ENCODE results near the gene HAGHL. TPM values are rescaled to one million over a fixed set of nuclear protein-coding genes. Genes with fewer than 3 reads are reported as not detected.

HAGHL gene
- total RNA-seq, 2 experiments from 2014 or later = 22.9 to 24.4 TPM

GRCh38 chr16:729768-730665 lies 3.1 kb downstream of the HAGHL start:
- Mint-ChIP-seq H3K4me3 (peak overlapping the region; percentile 10), H3K27ac (no peak overlapping the region), H3K4me1 (peaks cover 3% of the 10 kb centered on the region), H3K27me3 (no peaks in the 10 kb centered on the region), H3K9me3 (no peaks in the 10 kb centered on the region), H3K36me3 (no peaks in the 10 kb centered on the region)
- DNase-seq = no peak

DNA sequence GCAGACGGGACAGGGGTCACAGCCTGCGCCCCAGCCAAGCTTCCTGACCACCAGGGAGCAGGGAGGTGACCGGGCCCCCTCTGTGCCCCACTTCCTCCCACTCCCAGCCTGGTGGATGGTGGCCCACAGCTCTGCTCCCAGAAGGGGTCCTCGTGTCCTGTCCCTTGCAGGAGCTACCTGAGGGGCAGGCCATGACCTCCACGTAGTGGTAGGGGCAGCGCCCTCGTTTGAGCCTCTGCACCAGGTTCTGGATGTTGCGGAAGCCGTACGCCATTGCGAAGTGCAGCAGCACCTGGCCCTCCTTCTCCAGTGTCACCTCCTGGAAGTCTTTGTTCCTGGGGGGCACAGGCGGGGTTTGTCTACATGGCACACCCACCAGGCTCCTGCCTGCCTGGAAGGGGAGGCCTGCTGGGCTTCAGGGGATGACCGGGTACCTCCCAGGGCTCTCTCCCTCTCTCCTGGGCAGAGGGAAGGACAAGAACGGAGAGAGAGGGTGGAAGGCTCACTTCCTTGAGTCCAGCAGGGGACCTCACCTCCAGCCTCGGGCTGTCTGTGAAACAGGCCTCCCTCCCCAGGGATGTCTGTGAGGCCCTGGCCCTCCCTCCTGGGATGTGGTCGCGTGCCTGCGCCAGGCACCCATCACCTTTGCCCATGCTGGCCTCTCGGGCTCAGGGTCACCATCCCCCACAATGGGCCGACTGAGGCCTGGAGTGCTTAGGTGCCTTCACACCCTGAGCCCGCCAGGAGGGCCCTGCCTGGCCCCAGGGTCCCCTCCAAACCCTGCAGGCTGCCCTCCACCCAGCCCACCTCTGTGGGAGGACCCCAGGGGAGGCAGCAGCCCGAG lies 4.0 kb downstream of the HAGHL start:
- Mint-ChIP-seq H3K9me3 (no peaks in the 10 kb centered on the region), H3K27ac (no peak overlapping the region), H3K27me3 (no peaks in the 10 kb centered on the region), H3K36me3 (no peaks in the 10 kb centered on the region), H3K4me1 (peaks cover 6% of the 10 kb centered on the region), H3K4me3 (no peak overlapping the region)
- DNase-seq = no peak

DNA sequence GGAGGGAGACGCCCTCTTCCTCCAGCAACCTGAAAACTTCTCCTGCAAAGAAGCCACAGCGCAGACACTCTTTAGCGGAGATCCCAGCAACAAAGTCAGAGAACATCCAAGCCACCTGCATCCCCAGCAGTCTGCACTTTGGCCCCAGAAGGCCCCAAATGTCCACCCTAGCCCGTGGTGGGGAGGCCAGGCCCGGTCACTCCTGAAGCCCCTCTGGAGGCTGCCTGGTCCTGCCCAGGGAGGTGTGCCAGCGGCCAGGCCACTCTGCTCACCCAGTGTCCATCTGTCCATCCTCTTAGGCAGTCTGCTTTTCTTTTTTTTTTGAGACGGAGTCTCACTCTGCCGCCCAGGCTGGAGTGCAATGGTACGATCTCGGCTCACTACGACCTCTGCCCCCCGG lies 5.4 kb downstream of the HAGHL start:
- Mint-ChIP-seq H3K4me3 (no peak overlapping the region), H3K27ac (no peak overlapping the region), H3K9me3 (no peaks in the 10 kb centered on the region), H3K36me3 (peaks cover 3% of the 10 kb centered on the region), H3K4me1 (peaks cover 7% of the 10 kb centered on the region), H3K27me3 (no peaks in the 10 kb centered on the region)
- no peak for DNase-seq

GRCh38 chr16:732936-733335 lies 6.0 kb downstream of the HAGHL start:
- Mint-ChIP-seq H3K4me1 (peaks cover 7% of the 10 kb centered on the region), H3K36me3 (peaks cover 3% of the 10 kb centered on the region), H3K27me3 (no peaks in the 10 kb centered on the region), H3K27ac (no peak overlapping the region), H3K4me3 (no peak overlapping the region), H3K9me3 (no peaks in the 10 kb centered on the region)
- DNase-seq = no peak

DNA sequence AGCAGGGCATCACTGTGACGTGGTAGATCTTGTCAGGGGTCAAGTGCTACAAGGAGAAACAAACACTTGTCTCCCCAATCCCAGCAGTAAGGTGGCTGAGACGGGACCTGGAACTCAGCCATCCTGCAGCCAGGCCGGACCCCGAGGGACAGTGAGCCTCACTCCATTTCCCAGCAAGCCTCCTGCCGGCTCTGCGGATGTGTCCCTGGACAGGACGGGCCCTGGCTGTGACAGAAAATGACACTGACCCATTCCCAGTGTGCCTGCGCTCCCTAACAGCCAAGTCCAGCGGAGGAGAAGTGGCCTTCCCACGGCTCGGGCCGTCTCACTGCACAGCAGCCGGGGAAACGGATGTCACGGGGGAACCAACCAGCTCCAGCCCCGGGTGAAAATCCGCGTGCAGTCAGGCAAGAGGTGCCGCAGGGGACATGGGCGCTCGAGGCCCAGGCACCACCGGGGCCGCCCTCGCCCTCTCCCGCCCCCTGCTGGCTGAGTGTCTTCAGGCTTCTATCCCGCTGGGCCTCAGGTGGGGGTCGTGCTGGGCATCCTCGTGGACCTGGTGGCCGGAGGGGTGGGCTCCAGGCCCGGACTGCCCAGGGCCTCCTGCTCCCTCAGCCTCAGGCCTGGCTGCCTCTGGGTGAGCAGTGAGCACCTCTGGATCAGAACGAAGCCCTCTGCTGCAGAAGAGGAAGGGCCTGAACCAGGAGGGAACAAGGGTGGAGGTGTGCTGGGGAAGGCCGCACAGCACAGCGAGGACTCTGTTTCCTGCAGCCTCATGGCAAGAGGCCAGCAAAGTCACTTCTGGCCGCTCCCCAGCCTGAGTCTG lies 6.7 kb downstream of the HAGHL start:
- no peak for DNase-seq
- Mint-ChIP-seq H3K4me3 (no peak overlapping the region), H3K27ac (no peak overlapping the region), H3K4me1 (peaks cover 7% of the 10 kb centered on the region), H3K9me3 (no peaks in the 10 kb centered on the region), H3K36me3 (peaks cover 3% of the 10 kb centered on the region), H3K27me3 (no peaks in the 10 kb centered on the region)

GRCh38 chr16:734208-734980 lies 7.5 kb downstream of the HAGHL start:
- Mint-ChIP-seq H3K9me3 (no peaks in the 10 kb centered on the region), H3K4me1 (peaks cover 7% of the 10 kb centered on the region), H3K36me3 (peaks cover 5% of the 10 kb centered on the region), H3K4me3 (no peak overlapping the region), H3K27ac (no peak overlapping the region), H3K27me3 (no peaks in the 10 kb centered on the region)
- no peak for DNase-seq

GRCh38 chr16:734981-735881 lies 8.3 kb downstream of the HAGHL start:
- Mint-ChIP-seq H3K27me3 (no peaks in the 10 kb centered on the region), H3K27ac (peak overlapping the region; percentile 56)
- no peak for DNase-seq

GRCh38 chr16:735982-736453 lies 9.1 kb downstream of the HAGHL start:
- DNase-seq = peak; percentile 59
- Mint-ChIP-seq H3K4me3 (peak overlapping the region; percentile 18), H3K4me1 (peaks cover 9% of the 10 kb centered on the region), H3K27ac (peak overlapping the region; percentile 56), H3K27me3 (no peaks in the 10 kb centered on the region), H3K9me3 (no peaks in the 10 kb centered on the region), H3K36me3 (peaks cover 5% of the 10 kb centered on the region)

More at GRCh38 chr16:734981-735881, 8.3 kb downstream of the HAGHL start:
- no peaks in the 10 kb centered on the region for H3K9me3 Mint-ChIP-seq
- H3K4me3 Mint-ChIP-seq = no peak overlapping the region
- peaks cover 9% of the 10 kb centered on the region for H3K4me1 Mint-ChIP-seq
- H3K36me3 Mint-ChIP-seq = peaks cover 5% of the 10 kb centered on the region

DNA sequence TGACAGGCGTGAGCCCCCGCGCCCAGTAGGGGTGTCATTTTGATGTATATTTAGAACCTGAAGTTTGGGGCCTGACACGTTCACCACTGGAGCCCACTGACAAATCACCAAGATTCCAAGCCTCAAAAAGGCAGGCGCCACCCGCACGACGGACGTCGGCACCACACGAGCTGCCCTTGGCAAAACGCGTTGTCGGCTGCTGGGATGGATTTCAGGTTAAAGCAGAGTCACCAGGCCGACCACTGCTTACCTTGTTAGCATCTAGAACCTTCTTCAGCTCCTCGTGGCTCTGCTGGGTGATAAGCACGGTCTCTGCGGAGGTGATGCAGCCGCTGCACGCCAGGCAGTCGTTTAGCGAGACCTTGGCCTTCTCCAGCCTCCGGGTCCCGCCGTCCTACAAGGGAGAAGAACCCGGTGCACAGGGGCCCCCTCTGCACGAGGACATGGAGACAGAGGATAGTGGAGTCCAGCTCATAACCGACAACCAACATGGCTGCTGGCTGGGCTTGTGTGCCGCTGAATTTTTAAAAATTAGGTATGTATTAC lies 10.1 kb downstream of the HAGHL start:
- H3K36me3 Mint-ChIP-seq = peaks cover 5% of the 10 kb centered on the region
- H3K4me3 Mint-ChIP-seq = no peak overlapping the region
- no peak for DNase-seq
- peaks cover 11% of the 10 kb centered on the region for H3K4me1 Mint-ChIP-seq
- H3K27me3 Mint-ChIP-seq = no peaks in the 10 kb centered on the region
- no peaks in the 10 kb centered on the region for H3K9me3 Mint-ChIP-seq
- no peak overlapping the region for H3K27ac Mint-ChIP-seq

DNA sequence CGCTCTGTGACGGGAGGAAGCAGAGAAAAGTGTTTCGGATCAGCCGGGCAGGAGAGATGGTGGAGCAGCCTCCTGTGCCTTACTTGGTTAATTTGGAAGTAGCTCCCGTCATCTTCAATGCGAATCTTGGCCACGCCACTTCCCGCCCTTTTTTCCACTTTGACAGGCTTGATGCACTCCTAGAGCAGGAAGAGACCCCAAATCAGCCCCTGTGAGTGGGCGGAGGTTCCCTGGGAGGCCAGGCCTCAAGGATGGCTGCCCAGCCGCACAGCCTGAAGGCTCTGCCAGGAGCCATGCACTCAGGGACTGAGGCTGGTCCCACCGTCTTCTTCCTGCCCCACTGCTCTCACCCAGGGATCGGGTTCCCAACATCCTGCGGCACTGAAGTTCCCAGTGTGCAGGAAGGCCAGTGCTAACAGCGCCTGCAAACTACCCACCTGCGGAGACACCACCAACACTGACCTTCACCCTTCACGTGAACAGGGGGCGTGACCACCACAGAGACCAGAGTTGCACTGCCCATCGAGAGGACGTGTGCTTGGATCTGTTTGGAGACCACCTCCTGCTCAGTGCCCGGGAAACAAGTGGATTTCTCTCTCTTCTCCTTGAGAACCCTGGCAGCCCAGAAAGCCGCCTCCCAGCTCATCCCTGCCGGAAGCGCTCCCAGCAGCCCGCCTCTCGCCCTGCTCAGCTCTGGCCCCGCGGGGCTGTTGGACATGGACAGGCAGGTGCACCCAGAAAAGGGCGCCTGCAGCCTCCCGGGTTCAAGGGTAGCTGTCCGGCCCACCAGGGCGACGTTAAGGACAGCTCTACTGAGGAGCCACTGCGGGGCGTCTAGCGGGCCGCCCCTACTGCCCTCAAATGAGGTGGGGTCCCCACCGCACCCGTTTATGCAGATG lies 12.9 kb downstream of the HAGHL start:
- H3K4me3 Mint-ChIP-seq = peak overlapping the region; percentile 80
- no peaks in the 10 kb centered on the region for H3K27me3 Mint-ChIP-seq
- DNase-seq = no peak
- H3K27ac Mint-ChIP-seq = no peak overlapping the region
- H3K36me3 Mint-ChIP-seq = peaks cover 5% of the 10 kb centered on the region
- H3K9me3 Mint-ChIP-seq = no peaks in the 10 kb centered on the region
- peaks cover 11% of the 10 kb centered on the region for H3K4me1 Mint-ChIP-seq

DNA sequence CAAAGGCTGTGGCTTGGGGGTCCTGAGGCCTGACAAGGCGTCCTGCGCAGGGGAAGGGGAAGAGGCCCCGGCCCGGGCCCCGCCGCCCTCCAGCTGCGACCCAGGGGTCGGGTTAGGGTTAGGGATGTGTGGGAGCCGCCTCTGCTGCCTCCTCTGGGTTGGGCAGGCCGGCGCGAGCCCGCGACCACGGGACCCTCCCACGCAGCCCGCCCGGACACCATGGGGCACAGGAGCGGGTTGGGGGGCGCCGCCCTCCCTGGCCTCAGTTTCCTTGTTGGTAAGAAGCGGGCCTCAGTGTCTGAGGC lies 13.5 kb downstream of the HAGHL start:
- H3K9me3 Mint-ChIP-seq = no peaks in the 10 kb centered on the region
- no peaks in the 10 kb centered on the region for H3K27me3 Mint-ChIP-seq
- H3K4me3 Mint-ChIP-seq = peak overlapping the region; percentile 80
- H3K27ac Mint-ChIP-seq = peak overlapping the region; percentile 42
- DNase-seq = no peak
- peaks cover 5% of the 10 kb centered on the region for H3K36me3 Mint-ChIP-seq
- peaks cover 11% of the 10 kb centered on the region for H3K4me1 Mint-ChIP-seq

DNA sequence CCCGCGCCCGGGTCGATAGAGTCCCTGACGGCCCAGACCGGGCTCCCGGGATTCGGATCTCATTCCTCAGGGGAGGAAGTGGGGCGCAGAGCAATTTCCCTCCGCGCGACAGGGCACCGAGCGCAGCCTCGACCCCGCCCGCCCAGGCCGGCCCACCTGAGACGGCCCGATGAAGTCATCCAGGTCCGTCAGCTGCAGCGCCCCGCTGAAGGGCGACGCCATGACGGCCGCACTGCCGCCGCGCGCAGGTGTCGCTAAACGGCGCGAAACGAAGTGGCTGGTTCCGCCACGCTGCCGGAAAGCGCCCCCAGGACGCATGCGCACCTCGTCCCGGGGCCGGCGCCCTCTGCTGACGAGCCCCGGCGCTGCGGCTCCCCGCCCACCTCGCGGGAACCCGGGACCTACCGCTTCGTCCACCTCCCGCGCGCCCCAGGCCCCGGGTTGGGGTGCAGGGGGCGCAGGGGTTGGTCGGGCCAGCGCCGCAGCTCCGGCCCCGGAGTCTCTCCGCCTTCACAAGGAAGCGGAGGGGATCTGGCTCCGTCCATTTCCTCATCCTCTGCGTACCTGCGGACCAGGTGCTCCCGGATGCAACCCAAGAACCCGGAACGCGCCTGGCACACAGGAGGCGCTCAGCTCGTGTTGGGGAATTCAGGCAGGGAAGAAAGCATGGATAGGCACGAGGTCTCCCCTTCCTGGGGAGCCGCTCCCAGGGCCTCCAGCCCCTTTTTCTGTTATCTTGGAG lies 14.0 kb downstream of the HAGHL start, which contains the start of gene CIAO3:
CIAO3 (minus strand) TSS at position 234 of the 742 bp plus-strand sequence; CDS start at position 222, 12 bp downstream.
- Mint-ChIP-seq H3K9me3 (no peaks in the 10 kb centered on the region), H3K4me3 (peak within 1 kb of the TSS; percentile 80), H3K4me1 (peaks cover 9% of the 10 kb centered on the region), H3K27ac (peak within 1 kb of the TSS; percentile 42), H3K36me3 (peaks cover 5% of the 10 kb centered on the region), H3K27me3 (no peaks in the 10 kb centered on the region)
- DNase-seq = peak; percentile 95

All from activated naive CD8-positive, alpha-beta T cell treated with anti-CD3 and anti-CD28 coated beads for 36 hours (primary cell).